ACC112 (cell line): ENCODE measurements around the gene PDZD7.

ENCODE experiments used
- H2AFZ ChIP-seq: fragments of 200-600 bp; sonication (generic); one replicate; pipeline ENCODE4 v1.6.0; 2017; ENCODE audit warnings: antibody characterized with exemption, low read length; ENCODE audit not compliant: unreplicated experiment
- H3K27ac ChIP-seq: fragments of 200-600 bp; sonication (generic); 2 replicates; pipeline ENCODE4 v1.5.1; 2014; ENCODE audit warnings: low read depth, mild to moderate bottlenecking, antibody characterized with exemption, low read length, moderate library complexity
- H3K27me3 ChIP-seq: fragments of 200-600 bp; sonication (generic); 2 replicates; pipeline ENCODE4 v1.6.1; 2014; ENCODE audit warnings: mild to moderate bottlenecking, antibody characterized with exemption, low read length, moderate library complexity, mixed read lengths; ENCODE audit not compliant: insufficient read depth
- H3K36me3 ChIP-seq: fragments of 200-600 bp; sonication (generic); 2 replicates; pipeline ENCODE4 v1.6.1; 2016; ENCODE audit warnings: mild to moderate bottlenecking, antibody characterized with exemption, low read length, moderate library complexity, mixed read lengths; ENCODE audit not compliant: insufficient read depth
- H3K4me1 ChIP-seq: fragments of 200-600 bp; sonication (generic); one replicate; pipeline ENCODE4 v1.6.1; 2016; ENCODE audit warnings: low read length, mixed read lengths; ENCODE audit not compliant: insufficient read depth, unreplicated experiment, control insufficient read depth
- H3K4me3 ChIP-seq: fragments of 200-600 bp; sonication (generic); 2 replicates; pipeline ENCODE4 v1.5.1; 2014; ENCODE audit warnings: mild to moderate bottlenecking, low read depth, low read length
- H3K79me2 ChIP-seq: fragments of 200-600 bp; sonication (generic); one replicate; pipeline ENCODE4 v1.6.0; 2016; ENCODE audit warnings: low read length; ENCODE audit not compliant: control insufficient read depth, unreplicated experiment, insufficient read depth

Gene PDZD7

GRCh38 chr10:100993986-100994708, 36.8 kb downstream of the PDZD7 start:
- Histone ChIP-seq H3K4me3 (no peak overlapping the region), H3K27me3 (no peaks in the 10 kb centered on the region), H2AFZ (no peak overlapping the region), H3K79me2 (peaks cover 11% of the 10 kb centered on the region), H3K36me3 (peaks cover 10% of the 10 kb centered on the region; the same call in 1 of the 2 replicates), H3K4me1 (peaks cover 12% of the 10 kb centered on the region), H3K27ac (no peak overlapping the region)

DNA sequence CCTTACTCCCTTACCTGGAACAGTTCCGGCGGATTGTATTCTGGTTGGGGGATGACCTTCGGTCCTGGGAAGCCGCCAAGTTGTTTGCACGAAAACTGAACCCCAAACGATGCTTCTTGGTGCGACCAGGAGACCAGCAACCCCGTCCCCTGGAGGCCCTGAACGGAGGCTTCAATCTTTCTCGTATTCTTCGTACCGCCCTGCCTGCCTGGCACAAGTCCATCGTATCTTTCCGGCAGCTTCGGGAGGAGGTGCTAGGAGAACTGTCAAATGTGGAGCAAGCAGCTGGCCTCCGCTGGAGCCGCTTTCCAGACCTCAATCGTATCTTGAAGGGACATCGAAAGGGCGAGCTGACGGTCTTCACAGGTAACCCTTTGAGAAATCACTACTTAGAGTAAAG, 41.8 kb downstream of the PDZD7 start:
- no peaks in the 10 kb centered on the region for H3K27me3 ChIP-seq
- peaks cover 41% of the 10 kb centered on the region for H3K79me2 ChIP-seq
- no peak overlapping the region for H2AFZ ChIP-seq
- peak overlapping the region; percentile 92; the same call in 1 of the 2 replicates for H3K4me3 ChIP-seq
- no peak overlapping the region for H3K27ac ChIP-seq
- peaks cover 19% of the 10 kb centered on the region for H3K4me1 ChIP-seq
- H3K36me3 ChIP-seq, result peaks cover 10% of the 10 kb centered on the region; the same call in 1 of the 2 replicates

DNA sequence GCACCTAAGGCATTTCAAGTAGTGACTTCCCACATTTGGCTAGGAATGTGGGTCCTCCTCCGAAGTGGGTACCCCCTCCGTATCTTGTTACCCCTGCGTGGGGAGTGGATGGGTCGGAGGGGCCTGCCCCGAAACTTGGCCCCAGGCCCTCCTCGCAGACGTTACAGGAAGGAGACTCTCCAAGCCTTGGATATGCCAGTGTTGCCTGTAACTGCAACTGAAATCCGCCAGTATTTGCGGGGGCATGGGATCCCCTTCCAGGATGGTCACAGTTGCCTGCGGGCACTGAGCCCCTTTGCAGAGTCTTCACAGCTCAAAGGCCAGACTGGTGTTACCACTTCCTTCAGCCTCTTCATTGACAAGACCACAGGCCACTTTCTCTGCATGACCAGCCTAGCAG, 42.8 kb downstream of the PDZD7 start:
- Histone ChIP-seq H3K4me1 (peaks cover 19% of the 10 kb centered on the region), H3K27me3 (no peaks in the 10 kb centered on the region), H3K79me2 (peaks cover 41% of the 10 kb centered on the region), H3K36me3 (peaks cover 10% of the 10 kb centered on the region; the same call in 1 of the 2 replicates), H3K4me3 (peak overlapping the region; percentile 92), H2AFZ (no peak overlapping the region), H3K27ac (no peak overlapping the region)

- H3K4me3 ChIP-seq, result peak overlapping the region; percentile 92
- peaks cover 41% of the 10 kb centered on the region for H3K79me2 ChIP-seq
- no peaks in the 10 kb centered on the region for H3K27me3 ChIP-seq
- no peak overlapping the region for H3K27ac ChIP-seq
- peak overlapping the region; percentile 61 for H2AFZ ChIP-seq
- peaks cover 10% of the 10 kb centered on the region; the same call in 1 of the 2 replicates for H3K36me3 ChIP-seq
- peaks cover 19% of the 10 kb centered on the region for H3K4me1 ChIP-seq
These were observed 43.3 kb downstream of the PDZD7 start for GRCh38 chr10:100987685-100988049.

DNA sequence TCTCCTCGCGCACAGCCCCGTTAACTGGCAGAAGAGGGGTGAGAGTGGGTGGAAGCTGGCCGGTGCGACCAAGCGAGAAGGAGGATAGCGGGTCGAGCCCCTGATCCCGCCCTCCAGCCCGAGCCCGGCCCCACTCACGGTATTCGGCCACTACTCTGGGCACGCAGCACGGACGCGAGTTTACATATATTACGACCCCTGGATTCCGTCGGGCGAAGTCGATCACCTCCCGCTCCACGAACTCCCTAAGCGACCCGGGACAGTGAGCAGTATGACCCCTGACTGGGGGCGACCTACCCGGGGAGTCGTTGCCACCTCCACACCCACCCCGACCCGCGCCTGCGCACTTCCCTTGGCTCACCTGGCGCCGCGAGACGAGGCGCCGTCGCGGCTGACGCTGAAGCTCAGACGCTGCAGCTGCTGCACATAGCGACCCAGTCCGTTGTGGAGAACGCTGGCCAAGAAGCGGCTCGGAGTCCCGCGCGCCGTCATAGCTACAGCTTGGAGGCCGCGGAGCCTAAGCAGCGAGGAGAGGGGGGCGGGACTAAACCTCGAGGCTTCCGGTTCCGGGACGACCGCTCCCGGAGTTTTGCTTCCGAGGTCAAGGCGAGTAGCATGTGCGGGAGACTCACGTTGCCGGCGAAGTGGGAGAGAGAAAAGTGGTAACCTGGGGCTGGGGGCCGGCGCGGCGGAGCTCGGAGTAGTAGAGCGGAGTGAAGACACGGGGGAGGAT, 43.8 kb downstream of the PDZD7 start, which contains the start of the genes MRPL43 and TWNK:
Gene MRPL43, minus strand, starts transcription at position 546 of the 733 bp plus-strand sequence. Its CDS starts 54 bp downstream, at position 492.
Gene TWNK, plus strand, starts transcription at position 592 of the 733 bp plus-strand sequence. CDS start 668 bp downstream, outside the sequence.
- no peaks in the 10 kb centered on the region for H3K27me3 ChIP-seq
- peak within 1 kb of the TSS; percentile 92 for H3K4me3 ChIP-seq
- peaks cover 41% of the 10 kb centered on the region for H3K79me2 ChIP-seq
- peak within 1 kb of the TSS; percentile 77 for H2AFZ ChIP-seq
- H3K27ac ChIP-seq, result peak within 1 kb of the TSS; percentile 20; the same call in 1 of the 2 replicates
- H3K4me1 ChIP-seq, result peaks cover 19% of the 10 kb centered on the region
- H3K36me3 ChIP-seq, result peaks cover 10% of the 10 kb centered on the region; the same call in 1 of the 2 replicates

- Histone ChIP-seq H3K36me3 (peaks cover 10% of the 10 kb centered on the region; the same call in 1 of the 2 replicates), H3K79me2 (peaks cover 41% of the 10 kb centered on the region), H3K4me1 (peaks cover 19% of the 10 kb centered on the region), H3K27ac (no peak overlapping the region), H3K27me3 (no peaks in the 10 kb centered on the region), H2AFZ (peak overlapping the region; percentile 77), H3K4me3 (peak overlapping the region; percentile 92)
These were observed 44.3 kb downstream of the PDZD7 start for GRCh38 chr10:100986623-100986951.

- Histone ChIP-seq H3K4me1 (peaks cover 19% of the 10 kb centered on the region), H3K27me3 (no peaks in the 10 kb centered on the region), H3K27ac (no peak overlapping the region), H3K36me3 (no peaks in the 10 kb centered on the region; the same call in 1 of the 2 replicates), H3K79me2 (peaks cover 38% of the 10 kb centered on the region), H3K4me3 (no peak overlapping the region), H2AFZ (no peak overlapping the region)
These were observed 45.6 kb downstream of the PDZD7 start for GRCh38 chr10:100985336-100985735.

GRCh38 chr10:100984672-100985177, 46.2 kb downstream of the PDZD7 start:
- H3K79me2 ChIP-seq, result peaks cover 34% of the 10 kb centered on the region
- H3K27me3 ChIP-seq, result no peaks in the 10 kb centered on the region
- no peaks in the 10 kb centered on the region; the same call in 1 of the 2 replicates for H3K36me3 ChIP-seq
- H3K4me1 ChIP-seq, result peaks cover 19% of the 10 kb centered on the region
- H2AFZ ChIP-seq, result no peak overlapping the region
- H3K4me3 ChIP-seq, result no peak overlapping the region
- H3K27ac ChIP-seq, result no peak overlapping the region

GRCh38 chr10:100983868-100984671, 46.9 kb downstream of the PDZD7 start:
- no peak overlapping the region for H3K4me3 ChIP-seq
- no peaks in the 10 kb centered on the region; the same call in 1 of the 2 replicates for H3K36me3 ChIP-seq
- no peak overlapping the region for H2AFZ ChIP-seq
- H3K27ac ChIP-seq, result no peak overlapping the region
- peaks cover 29% of the 10 kb centered on the region for H3K79me2 ChIP-seq
- H3K4me1 ChIP-seq, result peaks cover 19% of the 10 kb centered on the region
- no peaks in the 10 kb centered on the region for H3K27me3 ChIP-seq
